Keratinocyte (primary cell): ENCODE measurements around the gene TMEM109. TPM values are rescaled to one million over a fixed set of nuclear protein-coding genes. Genes with fewer than 3 reads are reported as not detected.

Experiments
- DNase-seq: peaks from one replicate; pipeline ENCODE4 v3.0.0-alpha.2; 2011; ENCODE audit warnings: low read depth, missing footprints, low spot score
- FAIRE-seq: peaks from 2 replicates; lab custom pipeline; 2011; peaks lifted over from hg19 to GRCh38; lab: Jason Lieb, UNC
- H2AFZ ChIP-seq: 2 replicates; pipeline ENCODE4 v1.6.0; 2012; ENCODE audit warnings: low read length, control low read depth, inconsistent platforms; ENCODE audit not compliant: control insufficient read depth
- H3K27ac ChIP-seq: 2 replicates; pipeline ENCODE4 v1.5.1; 2011; ENCODE audit warnings: low read length; ENCODE audit not compliant: control insufficient read depth, insufficient read depth
- H3K27me3 ChIP-seq: 3 replicates; pipeline ENCODE4 v1.6.0; 2011; ENCODE audit warnings: low read length; ENCODE audit not compliant: control insufficient read depth, insufficient read depth; ENCODE audit errors: extremely low read depth
- H3K36me3 ChIP-seq, 2 experiments: 2 replicates in 1 of 2; 3 replicates in 1 of 2; pipeline ENCODE4 v1.5.1; 2011; ENCODE audit warnings: low read length in 2 of 2, mild to moderate bottlenecking in 1 of 2; ENCODE audit not compliant: control insufficient read depth in 2 of 2, insufficient read depth in 2 of 2; ENCODE audit errors: extremely low read depth in 1 of 2
- H3K4me1 ChIP-seq: 3 replicates; pipeline ENCODE4 v1.5.1; 2011; ENCODE audit warnings: low read length; ENCODE audit not compliant: control insufficient read depth, insufficient read depth; ENCODE audit errors: extremely low read depth
- H3K4me2 ChIP-seq: 3 replicates; pipeline ENCODE4 v1.6.0; 2011; ENCODE audit warnings: low read depth, low read length; ENCODE audit not compliant: control insufficient read depth, insufficient read depth; ENCODE audit errors: extremely low read depth
- H3K4me3 ChIP-seq, 3 experiments: fragments of 200-600 bp in 1 of 3; sonication (generic) in 1 of 3; 2 replicates in 2 of 3; 3 replicates in 1 of 3; pipeline ENCODE4 v1.5.1; 2011 to 2016; ENCODE audit warnings: low read length in 3 of 3, mild to moderate bottlenecking in 3 of 3, control low read depth in 2 of 3, inconsistent platforms in 1 of 3, low read depth in 1 of 3, mixed read lengths in 1 of 3, mixed run types in 1 of 3, moderate library complexity in 1 of 3; ENCODE audit not compliant: control insufficient read depth in 2 of 3, insufficient read depth in 2 of 3; ENCODE audit errors: extremely low read depth in 1 of 3
- H3K79me2 ChIP-seq: 2 replicates; pipeline ENCODE4 v1.6.0; 2012; ENCODE audit warnings: low read length; ENCODE audit not compliant: control insufficient read depth, insufficient read depth
- H3K9ac ChIP-seq: 3 replicates; pipeline ENCODE4 v1.6.0; 2011; ENCODE audit warnings: low read length; ENCODE audit not compliant: control insufficient read depth, insufficient read depth; ENCODE audit errors: extremely low read depth
- H3K9me1 ChIP-seq: 3 replicates; pipeline ENCODE4 v1.6.0; 2011; ENCODE audit warnings: low read length; ENCODE audit not compliant: control insufficient read depth, insufficient read depth; ENCODE audit errors: extremely low read depth
- H3K9me3 ChIP-seq: 2 replicates; pipeline ENCODE4 v1.5.1; 2012; ENCODE audit warnings: low read depth, low read length; ENCODE audit not compliant: control insufficient read depth
- H4K20me1 ChIP-seq: 3 replicates; pipeline ENCODE4 v1.6.0; 2011; ENCODE audit warnings: low read length; ENCODE audit not compliant: control insufficient read depth, insufficient read depth; ENCODE audit errors: extremely low read depth
- EZH2 ChIP-seq: IDR thresholded peaks from one replicate; pipeline ENCODE4 v1.6.1; 2012; ENCODE audit warnings: inconsistent platforms, mild to moderate bottlenecking, low read length, moderate library complexity
- dilution Hi-C: fragments of 300-500 bp; cut with MboI; formaldehyde crosslinking; loops from one replicate; pipeline ENCODE4 v1.7.0; 2020; ENCODE audit warnings: low sequenced_read_pairs; ENCODE audit not compliant: extremely low pct_ligation_motif_present
- polyA plus RNA-seq, 5 experiments: library from polyadenylated mRNA; depleted of rRNA in 3 of 5; stranded (reverse) in 3 of 5; stranded (forward) in 1 of 5; unstranded in 1 of 5; fragments of >200 nt; gene quantifications; 1 replicate in 1 of 5; 2 replicates in 3 of 5; 3 replicates in 1 of 5; pipeline versions ENCODE4 v1.2.1 to v1.2.3, GENCODE V29; 2011 to 2012; ENCODE audit warnings: missing spikeins in 2 of 5, low read depth in 1 of 5, low replicate concordance in 1 of 5
- TF ChIP-seq, protein P1 (sequence below), 3 experiments: IDR thresholded peaks in 1 of 3; conservative IDR thresholded peaks in 1 of 3; optimal IDR thresholded peaks in 1 of 3; 2 replicates in 2 of 3; 3 replicates in 1 of 3; pipeline versions ENCODE3 to v1.5.1; 2011; ENCODE audit warnings: low read length in 3 of 3, mild to moderate bottlenecking in 3 of 3, moderate library complexity in 2 of 3, control low read depth in 1 of 3, inconsistent platforms in 1 of 3; ENCODE audit not compliant: insufficient read depth in 2 of 3; ENCODE audit errors: extremely low read depth in 1 of 3

Gene TMEM109
- polyA plus RNA-seq, 1 donor (not counting 4 experiments of a cell fraction or from before 2014, with no cell fraction given) = 25.2 TPM

DNA sequence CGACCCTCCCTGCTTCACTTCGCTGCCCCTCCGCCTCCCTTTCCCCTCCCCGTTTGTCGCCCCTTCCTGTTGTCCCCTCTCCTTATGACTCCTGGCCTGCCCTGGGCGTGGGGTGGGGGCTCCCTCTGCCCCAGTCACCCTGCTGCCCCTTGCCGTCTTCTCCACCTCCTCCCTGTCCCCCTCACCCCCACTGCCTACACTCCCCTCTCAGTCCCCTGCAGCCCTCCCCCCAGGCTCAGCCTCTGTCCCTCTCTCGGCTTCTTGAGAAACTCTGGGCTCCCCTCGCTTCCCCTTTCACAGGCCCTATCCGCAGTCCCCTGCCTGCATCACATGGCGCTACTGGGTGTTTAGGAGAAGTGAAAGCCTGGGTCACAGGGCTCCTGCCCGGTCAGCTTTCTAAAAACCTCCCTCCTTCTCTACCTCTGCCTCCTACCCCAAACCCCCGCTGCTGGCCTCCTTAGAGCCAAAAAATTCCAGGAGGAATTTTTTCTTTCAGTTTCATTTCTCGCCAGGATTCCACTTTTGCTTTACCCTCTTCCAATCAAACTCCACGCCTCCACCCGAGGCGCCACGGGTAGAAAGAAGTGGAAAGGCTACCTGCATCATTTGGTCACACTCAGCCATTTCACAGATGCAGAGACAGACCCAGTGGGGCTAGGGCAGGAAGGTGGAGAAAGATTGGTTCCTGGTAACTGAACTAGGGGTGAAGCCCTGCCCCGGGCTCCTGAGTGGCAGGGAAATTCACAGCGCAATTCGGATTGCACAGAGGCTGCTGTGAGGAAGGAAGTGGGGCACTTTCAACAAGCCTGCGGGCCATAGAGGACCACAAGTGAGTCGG is 38.2 kb downstream of the TMEM109 start, which contains the start of gene SLC15A3:
SLC15A3 (minus strand) TSS at position 273 of the 838 bp plus-strand sequence. CDS start 625 bp downstream, outside the sequence.
- Histone ChIP-seq H3K4me1 (peaks cover 5% of the 10 kb centered on the region), H3K9me1 (no peaks in the 10 kb centered on the region), H3K79me2 (no peaks in the 10 kb centered on the region), H3K36me3 (no peaks in the 10 kb centered on the region), H3K27ac (no peak within 1 kb of the TSS), H3K4me3 (peak within 1 kb of the TSS; percentile 16 to 63 (median 62)), H3K9ac (peak within 1 kb of the TSS; percentile 70), H3K27me3 (peaks cover 4% of the 10 kb centered on the region), H3K4me2 (peak within 1 kb of the TSS; percentile 77), H3K9me3 (no peaks in the 10 kb centered on the region), H2AFZ (peak within 1 kb of the TSS; percentile 94), H4K20me1 (no peaks in the 10 kb centered on the region)
- dilution Hi-C loops = no loop called here
- TF ChIP-seq EZH2 = no peak
- TF ChIP-seq, protein P1, sequence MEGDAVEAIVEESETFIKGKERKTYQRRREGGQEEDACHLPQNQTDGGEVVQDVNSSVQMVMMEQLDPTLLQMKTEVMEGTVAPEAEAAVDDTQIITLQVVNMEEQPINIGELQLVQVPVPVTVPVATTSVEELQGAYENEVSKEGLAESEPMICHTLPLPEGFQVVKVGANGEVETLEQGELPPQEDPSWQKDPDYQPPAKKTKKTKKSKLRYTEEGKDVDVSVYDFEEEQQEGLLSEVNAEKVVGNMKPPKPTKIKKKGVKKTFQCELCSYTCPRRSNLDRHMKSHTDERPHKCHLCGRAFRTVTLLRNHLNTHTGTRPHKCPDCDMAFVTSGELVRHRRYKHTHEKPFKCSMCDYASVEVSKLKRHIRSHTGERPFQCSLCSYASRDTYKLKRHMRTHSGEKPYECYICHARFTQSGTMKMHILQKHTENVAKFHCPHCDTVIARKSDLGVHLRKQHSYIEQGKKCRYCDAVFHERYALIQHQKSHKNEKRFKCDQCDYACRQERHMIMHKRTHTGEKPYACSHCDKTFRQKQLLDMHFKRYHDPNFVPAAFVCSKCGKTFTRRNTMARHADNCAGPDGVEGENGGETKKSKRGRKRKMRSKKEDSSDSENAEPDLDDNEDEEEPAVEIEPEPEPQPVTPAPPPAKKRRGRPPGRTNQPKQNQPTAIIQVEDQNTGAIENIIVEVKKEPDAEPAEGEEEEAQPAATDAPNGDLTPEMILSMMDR (optimal IDR thresholded peaks at IDR 0.05 in 1 of 3, IDR thresholded peaks at IDR 0.05 in 1 of 3, conservative IDR thresholded peaks at IDR 0.05 in 1 of 3; ENCODE audit: extremely low read depth in 1 of 3, insufficient read depth in 2 of 3, low read length in 3 of 3) = no peak
- DNase-seq (no peak), FAIRE-seq (no peak)

DNA sequence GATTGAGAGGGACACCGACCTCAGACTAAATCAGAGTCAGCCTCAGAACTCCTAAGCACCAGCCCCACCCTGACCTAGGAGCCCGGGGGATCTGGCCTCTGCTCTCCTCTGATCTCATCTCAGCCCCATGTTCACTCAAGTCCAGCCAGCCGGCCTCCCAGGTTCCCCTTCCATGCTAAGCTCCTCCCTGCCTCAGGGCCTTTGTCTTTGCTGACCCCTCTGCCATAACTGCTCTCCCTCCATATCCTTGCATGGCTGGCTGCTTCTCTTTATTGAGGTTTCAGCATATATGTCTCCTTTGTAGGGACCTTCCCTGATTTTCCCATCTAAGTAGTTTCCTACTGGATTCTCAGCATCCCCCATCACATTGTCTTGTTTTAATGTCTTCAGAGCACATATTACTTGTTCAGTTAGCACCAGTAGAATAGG is 38.8 kb downstream of the TMEM109 start:
- no peaks in the 10 kb centered on the region for H3K36me3 ChIP-seq
- peak overlapping the region; percentile 94 for H2AFZ ChIP-seq
- H3K4me2 ChIP-seq = peak overlapping the region; percentile 77
- DNase-seq (no peak), FAIRE-seq (no peak)
- H3K27me3 ChIP-seq = peaks cover 4% of the 10 kb centered on the region
- H3K9me3 ChIP-seq = no peaks in the 10 kb centered on the region
- H3K9me1 ChIP-seq = no peaks in the 10 kb centered on the region
- no peaks in the 10 kb centered on the region for H3K79me2 ChIP-seq
- dilution Hi-C loops = no loop called here
- peaks cover 5% of the 10 kb centered on the region for H3K4me1 ChIP-seq
- H4K20me1 ChIP-seq = no peaks in the 10 kb centered on the region
- no peak overlapping the region for H3K4me3 ChIP-seq
- H3K9ac ChIP-seq = peak overlapping the region; percentile 70
- TF ChIP-seq, protein P1 (optimal IDR thresholded peaks at IDR 0.05 in 1 of 3, IDR thresholded peaks at IDR 0.05 in 1 of 3, conservative IDR thresholded peaks at IDR 0.05 in 1 of 3; ENCODE audit: extremely low read depth in 1 of 3, insufficient read depth in 2 of 3, low read length in 3 of 3) = no peak
- TF ChIP-seq EZH2 = no peak
- H3K27ac ChIP-seq = no peak overlapping the region
